Ovary (tissue), 3 donors: ENCODE results near the gene ASIC4.

ENCODE experiments used
- CTCF ChIP-seq, 3 donors: fragments of 450-650 bp in 2 of 3; fragments of 200-600 bp in 1 of 3; IDR thresholded peaks; one replicate each; pipeline versions ENCODE4 v1.5.1 to v1.8.0; 2016 to 2022; ENCODE audit warnings: antibody characterized with exemption in 3 of 3, mild to moderate bottlenecking in 1 of 3
- POLR2A ChIP-seq: fragments of 450-650 bp; IDR thresholded peaks from one replicate; pipeline ENCODE4 v1.6.1; 2017; ENCODE audit warnings: antibody characterized with exemption, mild to moderate bottlenecking, moderate library complexity
- donor health status: DM: no; HTN: no; CAD: no.

GRCh38 chr2:219509780-219510511 is 4.3 kb upstream of the ASIC4 start:
- peak in 2 of 3 donors; percentile 64 to 68 for TF ChIP-seq CTCF (IDR thresholded peaks at IDR 0.05)
- TF ChIP-seq POLR2A, result no peak
